Mesendoderm (in vitro differentiated cells): ENCODE measurements around the gene TRABD2B.
A peak's percentile ranks its signal among the peaks of the same experiment; 100 is the strongest.

ENCODE experiments used
- DNase-seq: peaks from one replicate; pipeline ENCODE4 v3.0.0; 2013
- H2AK5ac ChIP-seq: 2 replicates; pipeline ENCODE4 v1.6.1; 2013; ENCODE audit warnings: low read length, inconsistent platforms
- H2BK120ac ChIP-seq: 2 replicates; pipeline ENCODE4 v1.6.1; 2013; ENCODE audit warnings: low read depth, mild to moderate bottlenecking, low read length, moderate library complexity, mixed read lengths
- H2BK15ac ChIP-seq: replicated peaks from 2 replicates; pipeline ENCODE4 v1.6.1; 2013; ENCODE audit warnings: low read depth, mild to moderate bottlenecking, moderate library complexity
- H2BK5ac ChIP-seq: 2 replicates; pipeline ENCODE4 v1.6.1; 2013; ENCODE audit warnings: low read length, inconsistent platforms
- H3K18ac ChIP-seq: 2 replicates; pipeline ENCODE4 v1.6.1; 2013; ENCODE audit warnings: mild to moderate bottlenecking, low read length, mixed read lengths
- H3K23ac ChIP-seq: one replicate; pipeline ENCODE4 v1.6.1; 2013; ENCODE audit warnings: low read length
- H3K27ac ChIP-seq: 2 replicates; pipeline ENCODE4 v1.5.1; 2013; ENCODE audit warnings: low read depth, mild to moderate bottlenecking, inconsistent platforms, low read length, moderate library complexity
- H3K27me3 ChIP-seq: 2 replicates; pipeline ENCODE4 v1.6.1; 2013; ENCODE audit warnings: low read length, control low read depth, mild to moderate bottlenecking, inconsistent platforms; ENCODE audit not compliant: insufficient read depth, poor library complexity
- H3K36me3 ChIP-seq: 2 replicates; pipeline ENCODE4 v1.6.1; 2013; ENCODE audit warnings: low read length, inconsistent platforms; ENCODE audit not compliant: control insufficient read depth, insufficient read depth
- H3K4ac ChIP-seq: one replicate; pipeline ENCODE4 v1.6.1; 2013; ENCODE audit warnings: low read depth, mild to moderate bottlenecking, low read length, moderate library complexity
- H3K4me1 ChIP-seq: 2 replicates; pipeline ENCODE4 v1.6.1; 2013; ENCODE audit warnings: low read depth, low read length, inconsistent platforms; ENCODE audit not compliant: control insufficient read depth
- H3K4me2 ChIP-seq: 2 replicates; pipeline ENCODE4 v1.6.1; 2013; ENCODE audit warnings: low read length
- H3K4me3 ChIP-seq: 2 replicates; pipeline ENCODE4 v1.5.1; 2013; ENCODE audit warnings: mild to moderate bottlenecking, low read length
- H3K56ac ChIP-seq: one replicate; pipeline ENCODE4 v1.6.1; 2013; ENCODE audit warnings: low read length
- H3K79me1 ChIP-seq: 2 replicates; pipeline ENCODE4 v1.6.1; 2013; ENCODE audit warnings: low read length, inconsistent platforms
- H3K79me2 ChIP-seq: 2 replicates; pipeline ENCODE4 v1.6.1; 2013; ENCODE audit warnings: mild to moderate bottlenecking, low read length; ENCODE audit not compliant: control insufficient read depth, insufficient read depth
- H3K9ac ChIP-seq: 2 replicates; pipeline ENCODE4 v1.6.1; 2013; ENCODE audit warnings: low read length, inconsistent platforms
- H4K5ac ChIP-seq: one replicate; pipeline ENCODE4 v1.6.1; 2013; ENCODE audit warnings: low read length
- H4K8ac ChIP-seq: one replicate; pipeline ENCODE4 v1.6.1; 2013; ENCODE audit warnings: low read depth, mild to moderate bottlenecking, control low read depth, low read length, moderate library complexity
- WGBS: extraction: QIAGEN DNeasy Blood & Tissue Kit; methylation state at CpG from one replicate; pipeline ENCODE4 v1.1.7; 2013; ENCODE audit warnings: low lambda C conversion rate, missing lambda C conversion rate; ENCODE audit not compliant: insufficient coverage; ENCODE audit errors: extremely low coverage; 5-methylcytosine and 5-hydroxymethylcytosine counted together

The TRABD2B gene

GRCh38 chr1:47981667-47982350 lies 15.4 kb downstream of the TRABD2B start:
- Histone ChIP-seq H3K23ac (no peak overlapping the region), H4K5ac (no peak overlapping the region), H3K4me3 (no peak overlapping the region), H3K4me1 (peaks cover 3% of the 10 kb centered on the region), H3K4me2 (no peak overlapping the region), H2BK120ac (no peak overlapping the region), H2BK5ac (no peak overlapping the region), H3K4ac (no peak overlapping the region), H3K9ac (no peak overlapping the region), H3K18ac (no peak overlapping the region), H3K27me3 (peaks cover 4% of the 10 kb centered on the region), H2BK15ac (no peak overlapping the region), H3K56ac (no peak overlapping the region), H3K27ac (no peak overlapping the region), H4K8ac (no peak overlapping the region), H3K36me3 (no peaks in the 10 kb centered on the region), H3K79me1 (peaks cover 14% of the 10 kb centered on the region), H2AK5ac (no peak overlapping the region), H3K79me2 (no peaks in the 10 kb centered on the region)
- DNase-seq = no peak

- H2BK5ac ChIP-seq = no peak overlapping the region
- no peak overlapping the region for H3K18ac ChIP-seq
- no peak overlapping the region for H3K27ac ChIP-seq
- no peak overlapping the region for H3K56ac ChIP-seq
- DNase-seq = no peak
- no peak overlapping the region for H3K23ac ChIP-seq
- H3K36me3 ChIP-seq = no peaks in the 10 kb centered on the region
- H3K4me2 ChIP-seq = no peak overlapping the region
- no peaks in the 10 kb centered on the region for H3K79me2 ChIP-seq
- peaks cover 10% of the 10 kb centered on the region for H3K4me1 ChIP-seq
- peaks cover 2% of the 10 kb centered on the region for H3K27me3 ChIP-seq
- no peak overlapping the region for H2BK15ac ChIP-seq
- no peak overlapping the region for H3K9ac ChIP-seq
- H4K8ac ChIP-seq = no peak overlapping the region
- no peak overlapping the region for H3K4me3 ChIP-seq
- no CpG with 5 or more reads among the region's 3 CpGs for WGBS
- no peak overlapping the region for H2BK120ac ChIP-seq
- no peak overlapping the region for H3K4ac ChIP-seq
- no peak overlapping the region for H2AK5ac ChIP-seq
- H4K5ac ChIP-seq = no peak overlapping the region
- H3K79me1 ChIP-seq = peaks cover 14% of the 10 kb centered on the region
Measured at GRCh38 chr1:47980501-47980900, 16.7 kb downstream of the TRABD2B start.

GRCh38 chr1:47979724-47980123 lies 17.5 kb downstream of the TRABD2B start:
- no CpG with 5 or more reads among the region's 3 CpGs for WGBS
- Histone ChIP-seq H3K27me3 (no peaks in the 10 kb centered on the region), H3K18ac (no peak overlapping the region)

GRCh38 chr1:47978486-47978885 lies 18.7 kb downstream of the TRABD2B start:
- no peak overlapping the region for H3K9ac ChIP-seq
- peak overlapping the region; percentile 19 for H2AK5ac ChIP-seq
- peaks cover 17% of the 10 kb centered on the region for H3K79me1 ChIP-seq
- no peak overlapping the region for H2BK120ac ChIP-seq
- H3K27ac ChIP-seq = no peak overlapping the region
- no peak overlapping the region for H3K18ac ChIP-seq
- DNase-seq = no peak
- no peak overlapping the region for H3K4me3 ChIP-seq
- no peak overlapping the region for H3K56ac ChIP-seq
- peak overlapping the region; percentile 9 for H4K5ac ChIP-seq
- H3K36me3 ChIP-seq = no peaks in the 10 kb centered on the region
- WGBS = no CpG with 5 or more reads among the region's 12 CpGs
- no peak overlapping the region for H3K4me2 ChIP-seq
- H3K4me1 ChIP-seq = peaks cover 9% of the 10 kb centered on the region
- H4K8ac ChIP-seq = no peak overlapping the region
- H2BK15ac ChIP-seq = no peak overlapping the region
- no peaks in the 10 kb centered on the region for H3K27me3 ChIP-seq
- peaks cover 2% of the 10 kb centered on the region for H3K79me2 ChIP-seq
- no peak overlapping the region for H3K23ac ChIP-seq
- H3K4ac ChIP-seq = no peak overlapping the region
- no peak overlapping the region for H2BK5ac ChIP-seq

More at GRCh38 chr1:47979724-47980123, 17.5 kb downstream of the TRABD2B start:
- Histone ChIP-seq H3K79me1 (peaks cover 14% of the 10 kb centered on the region), H3K4me1 (peaks cover 11% of the 10 kb centered on the region), H3K9ac (no peak overlapping the region), H3K27ac (no peak overlapping the region), H3K4me2 (no peak overlapping the region), H2BK5ac (no peak overlapping the region), H3K4me3 (no peak overlapping the region), H2BK15ac (no peak overlapping the region), H3K23ac (no peak overlapping the region), H4K8ac (no peak overlapping the region), H3K56ac (no peak overlapping the region), H3K79me2 (peaks cover 2% of the 10 kb centered on the region), H3K4ac (no peak overlapping the region), H2AK5ac (no peak overlapping the region), H2BK120ac (no peak overlapping the region), H4K5ac (no peak overlapping the region), H3K36me3 (no peaks in the 10 kb centered on the region)
- no peak for DNase-seq

GRCh38 chr1:47976728-47977127 lies 20.5 kb downstream of the TRABD2B start:
- Histone ChIP-seq H4K5ac (no peak overlapping the region), H2AK5ac (no peak overlapping the region), H3K79me2 (peaks cover 2% of the 10 kb centered on the region), H3K4me2 (no peak overlapping the region), H3K4me1 (peaks cover 9% of the 10 kb centered on the region), H3K18ac (no peak overlapping the region), H3K27me3 (no peaks in the 10 kb centered on the region), H3K27ac (no peak overlapping the region), H2BK120ac (no peak overlapping the region), H4K8ac (no peak overlapping the region), H3K4me3 (no peak overlapping the region), H3K4ac (no peak overlapping the region), H3K36me3 (no peaks in the 10 kb centered on the region), H3K9ac (no peak overlapping the region), H2BK5ac (no peak overlapping the region), H3K23ac (no peak overlapping the region), H3K79me1 (peaks cover 14% of the 10 kb centered on the region), H3K56ac (no peak overlapping the region), H2BK15ac (no peak overlapping the region)
- WGBS = no CpG with 5 or more reads among the region's 2 CpGs
- no peak for DNase-seq

- Histone ChIP-seq H3K36me3 (no peaks in the 10 kb centered on the region), H4K5ac (no peak overlapping the region), H3K23ac (no peak overlapping the region), H3K4ac (no peak overlapping the region), H2BK15ac (no peak overlapping the region), H3K4me2 (no peak overlapping the region), H4K8ac (no peak overlapping the region), H3K56ac (no peak overlapping the region), H2AK5ac (no peak overlapping the region), H3K4me1 (peaks cover 9% of the 10 kb centered on the region), H3K4me3 (no peak overlapping the region), H2BK5ac (no peak overlapping the region), H3K27ac (no peak overlapping the region), H2BK120ac (no peak overlapping the region), H3K9ac (no peak overlapping the region), H3K18ac (no peak overlapping the region), H3K27me3 (no peaks in the 10 kb centered on the region), H3K79me1 (peaks cover 14% of the 10 kb centered on the region), H3K79me2 (peaks cover 2% of the 10 kb centered on the region)
- DNase-seq = peak; percentile 69
- no CpG with 5 or more reads among the region's 3 CpGs for WGBS
Measured at GRCh38 chr1:47976267-47976666, 20.9 kb downstream of the TRABD2B start.
